GM19372 (cell line): ENCODE data around the gene ANKRD6.

Experiments used
- ATAC-seq: cut with Tn5 transposase; IDR thresholded peaks from one replicate; pipeline ENCODE4 v1.9.1; 2021; ENCODE audit warnings: mild to moderate bottlenecking, low read depth, moderate library complexity; ENCODE audit not compliant: unreplicated experiment

The ANKRD6 gene

GRCh38 chr6:89505847-89506246 is 72.9 kb downstream of the ANKRD6 start:
- no peak for ATAC-seq

GRCh38 chr6:89506716-89507617 is 74.0 kb downstream of the ANKRD6 start:
- ATAC-seq, result no peak

- no peak for ATAC-seq
Observed at GRCh38 chr6:89508755-89509563, 76.0 kb downstream of the ANKRD6 start.

- no peak for ATAC-seq
Observed at GRCh38 chr6:89509777-89510281, 76.9 kb downstream of the ANKRD6 start.

- no peak for ATAC-seq
Observed at GRCh38 chr6:89510393-89510792, 77.4 kb downstream of the ANKRD6 start.

- no peak for ATAC-seq
Observed at GRCh38 chr6:89518352-89519055, 85.6 kb downstream of the ANKRD6 start.

GRCh38 chr6:89520736-89521135 is 87.8 kb downstream of the ANKRD6 start:
- no peak for ATAC-seq

GRCh38 chr6:89522778-89523177 is 89.8 kb downstream of the ANKRD6 start:
- no peak for ATAC-seq

- no peak for ATAC-seq
Observed at GRCh38 chr6:89525786-89526562, 93.0 kb downstream of the ANKRD6 start.

GRCh38 chr6:89526563-89526869 is 93.6 kb downstream of the ANKRD6 start:
- no peak for ATAC-seq

GRCh38 chr6:89527634-89528033 is 94.7 kb downstream of the ANKRD6 start:
- no peak for ATAC-seq

GRCh38 chr6:89528866-89529265 is 95.9 kb downstream of the ANKRD6 start:
- no peak for ATAC-seq

GRCh38 chr6:89530982-89531381 is 98.0 kb downstream of the ANKRD6 start:
- no peak for ATAC-seq

GRCh38 chr6:89536231-89536630 is 103.3 kb downstream of the ANKRD6 start:
- no peak for ATAC-seq

GRCh38 chr6:89539779-89540178 is 106.8 kb downstream of the ANKRD6 start:
- ATAC-seq, result no peak

- no peak for ATAC-seq
Observed at GRCh38 chr6:89542081-89542857, 109.3 kb downstream of the ANKRD6 start.

- no peak for ATAC-seq
Observed at GRCh38 chr6:89542866-89543265, 109.9 kb downstream of the ANKRD6 start.

GRCh38 chr6:89547281-89547680 is 114.3 kb downstream of the ANKRD6 start:
- no peak for ATAC-seq

GRCh38 chr6:89553431-89553830 is 120.5 kb downstream of the ANKRD6 start:
- ATAC-seq, result no peak
